NB4 (cell line): ENCODE measurements around the gene IFRD1.
A peak's percentile ranks its signal among the peaks of the same experiment; 100 is the strongest.
"Not testable (repeated sequence)": the region's sequence is repeated elsewhere in the genome, so short reads cannot be mapped to it uniquely, and the experiment has no call there.

ENCODE experiments used
- DNase-seq: peaks from one replicate; pipeline ENCODE4 v3.0.0; 2010; ENCODE audit warnings: low read depth
- H3K4me3 ChIP-seq: one replicate; pipeline ENCODE4 v1.5.1; 2011; ENCODE audit warnings: mild to moderate bottlenecking, low read depth, low read length, moderate library complexity
- MYC ChIP-seq: IDR thresholded peaks from 2 replicates; pipeline ENCODE4 v1.6.1; 2011; ENCODE audit warnings: low read depth, low read length
- POLR2A ChIP-seq: IDR thresholded peaks from 2 replicates; pipeline ENCODE4 v1.6.1; 2011; ENCODE audit warnings: mild to moderate bottlenecking; ENCODE audit not compliant: insufficient read length; ENCODE audit errors: extremely low read depth
- TF ChIP-seq, protein P1 (sequence below): IDR thresholded peaks from one replicate; pipeline ENCODE4 v1.5.1; 2012; ENCODE audit warnings: low read depth, low read length
- TF ChIP-seq, protein P2 (sequence below): IDR thresholded peaks from 2 replicates; pipeline ENCODE4 v1.6.1; 2011; ENCODE audit warnings: low read depth, low read length

Gene IFRD1

DNA sequence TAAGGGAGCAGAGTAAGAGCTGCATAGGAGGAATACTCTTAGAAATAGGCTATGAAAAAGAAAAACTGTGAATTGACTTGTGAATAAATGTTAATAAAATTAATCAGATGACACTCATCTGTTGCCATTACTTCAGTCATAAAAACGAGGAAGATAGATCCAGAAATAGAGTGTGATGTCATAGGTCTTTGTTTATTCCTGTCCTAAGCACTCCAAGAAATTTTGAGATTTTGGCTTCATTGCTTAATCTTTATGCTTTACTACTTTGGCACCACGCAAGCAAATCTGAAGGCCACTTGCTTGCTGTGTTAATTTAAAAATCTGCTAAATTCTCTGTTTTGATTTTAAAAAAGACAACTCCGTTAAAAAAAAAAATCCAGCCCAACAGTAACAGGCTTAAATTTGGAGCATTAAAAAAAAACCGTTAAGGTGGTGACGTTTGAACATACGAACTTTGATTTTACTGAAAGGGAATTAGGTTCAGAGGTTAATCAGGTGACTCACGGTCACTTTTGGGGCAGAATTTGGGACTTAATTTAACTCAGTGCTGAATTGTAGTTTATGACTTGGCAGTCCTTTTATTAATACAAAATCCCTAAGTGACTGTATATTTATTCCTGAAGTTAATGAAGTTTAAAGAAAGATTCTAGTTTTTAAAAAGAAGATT, 3.4 kb downstream of the IFRD1 start:
- H3K4me3 ChIP-seq, result peak overlapping the region; percentile 81
- TF ChIP-seq, protein P1, sequence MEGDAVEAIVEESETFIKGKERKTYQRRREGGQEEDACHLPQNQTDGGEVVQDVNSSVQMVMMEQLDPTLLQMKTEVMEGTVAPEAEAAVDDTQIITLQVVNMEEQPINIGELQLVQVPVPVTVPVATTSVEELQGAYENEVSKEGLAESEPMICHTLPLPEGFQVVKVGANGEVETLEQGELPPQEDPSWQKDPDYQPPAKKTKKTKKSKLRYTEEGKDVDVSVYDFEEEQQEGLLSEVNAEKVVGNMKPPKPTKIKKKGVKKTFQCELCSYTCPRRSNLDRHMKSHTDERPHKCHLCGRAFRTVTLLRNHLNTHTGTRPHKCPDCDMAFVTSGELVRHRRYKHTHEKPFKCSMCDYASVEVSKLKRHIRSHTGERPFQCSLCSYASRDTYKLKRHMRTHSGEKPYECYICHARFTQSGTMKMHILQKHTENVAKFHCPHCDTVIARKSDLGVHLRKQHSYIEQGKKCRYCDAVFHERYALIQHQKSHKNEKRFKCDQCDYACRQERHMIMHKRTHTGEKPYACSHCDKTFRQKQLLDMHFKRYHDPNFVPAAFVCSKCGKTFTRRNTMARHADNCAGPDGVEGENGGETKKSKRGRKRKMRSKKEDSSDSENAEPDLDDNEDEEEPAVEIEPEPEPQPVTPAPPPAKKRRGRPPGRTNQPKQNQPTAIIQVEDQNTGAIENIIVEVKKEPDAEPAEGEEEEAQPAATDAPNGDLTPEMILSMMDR, result no peak
- TF ChIP-seq MYC (no peak), POLR2A (no peak)
- TF ChIP-seq, protein P2, sequence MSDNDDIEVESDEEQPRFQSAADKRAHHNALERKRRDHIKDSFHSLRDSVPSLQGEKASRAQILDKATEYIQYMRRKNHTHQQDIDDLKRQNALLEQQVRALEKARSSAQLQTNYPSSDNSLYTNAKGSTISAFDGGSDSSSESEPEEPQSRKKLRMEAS, result no peak
- DNase-seq, result no peak

DNA sequence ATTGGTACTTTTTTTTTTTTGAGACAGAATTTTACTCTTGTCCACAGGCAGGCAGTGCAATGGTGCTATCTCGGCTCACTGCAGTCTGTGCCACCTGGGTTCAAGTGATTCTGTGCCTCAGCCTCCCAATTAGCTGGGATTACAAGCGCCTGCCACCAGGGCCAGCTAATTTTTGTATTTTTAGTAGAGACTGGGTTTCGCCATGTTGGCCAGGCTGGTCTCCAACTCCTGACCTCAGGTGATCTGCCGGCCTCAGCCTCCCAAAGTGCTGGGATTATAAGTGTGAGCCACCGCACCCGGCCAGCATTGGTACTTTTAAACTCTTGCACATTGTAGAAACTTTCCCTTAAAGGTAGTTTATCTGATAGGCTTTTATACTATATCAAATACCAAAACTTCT, 3.9 kb downstream of the IFRD1 start:
- H3K4me3 ChIP-seq, result peak overlapping the region; percentile 81

DNA sequence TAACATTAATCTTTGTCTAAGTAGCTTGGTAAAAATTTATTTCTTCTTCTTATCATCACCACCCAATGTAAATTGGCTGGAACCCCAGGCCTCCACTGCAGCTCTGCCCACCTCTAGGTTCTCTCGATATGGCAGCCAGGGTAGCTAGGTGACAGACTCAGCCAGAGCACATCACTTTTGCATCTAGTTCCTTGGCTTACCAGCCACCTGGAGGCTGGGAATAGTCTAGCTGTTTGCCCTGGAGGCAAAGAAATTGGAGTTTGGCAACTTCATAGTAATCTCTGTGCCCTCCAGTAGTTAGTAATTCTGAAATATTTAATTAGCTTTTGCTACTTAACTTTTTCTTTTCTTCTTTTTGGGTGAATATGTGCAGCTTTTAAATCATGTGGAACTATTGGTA, 9.4 kb downstream of the IFRD1 start:
- TF ChIP-seq MYC, result no peak
- TF ChIP-seq, protein P1, result no peak
- TF ChIP-seq POLR2A, result no peak
- TF ChIP-seq, protein P2, result no peak
- H3K4me3 ChIP-seq, result no peak overlapping the region
- no peak for DNase-seq

More for the DNA sequence above, 3.9 kb downstream of the IFRD1 start:
- not testable (repeated sequence) for DNase-seq

DNA sequence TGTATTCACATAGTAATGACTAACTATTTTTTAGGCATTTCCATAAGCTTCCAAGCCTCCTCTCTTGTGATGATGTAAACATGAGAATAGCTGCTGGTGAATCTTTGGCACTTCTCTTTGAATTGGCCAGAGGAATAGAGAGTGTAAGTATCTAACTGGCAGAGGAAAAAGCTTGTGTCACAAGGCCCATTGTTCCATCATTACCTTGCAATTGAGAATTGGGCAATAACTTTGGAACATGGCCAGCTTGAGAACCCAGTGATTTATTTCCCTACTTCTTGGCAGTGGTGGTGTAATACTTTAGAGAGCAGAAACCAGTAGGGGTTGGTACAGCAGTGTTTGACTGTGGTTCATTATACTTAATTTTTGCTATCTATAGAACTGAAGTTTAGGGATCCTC, 12.0 kb downstream of the IFRD1 start:
- no peak for TF ChIP-seq MYC
- TF ChIP-seq, protein P1, result no peak
- TF ChIP-seq POLR2A, result no peak
- TF ChIP-seq, protein P2, result no peak
- peak; percentile 54 for DNase-seq

DNA sequence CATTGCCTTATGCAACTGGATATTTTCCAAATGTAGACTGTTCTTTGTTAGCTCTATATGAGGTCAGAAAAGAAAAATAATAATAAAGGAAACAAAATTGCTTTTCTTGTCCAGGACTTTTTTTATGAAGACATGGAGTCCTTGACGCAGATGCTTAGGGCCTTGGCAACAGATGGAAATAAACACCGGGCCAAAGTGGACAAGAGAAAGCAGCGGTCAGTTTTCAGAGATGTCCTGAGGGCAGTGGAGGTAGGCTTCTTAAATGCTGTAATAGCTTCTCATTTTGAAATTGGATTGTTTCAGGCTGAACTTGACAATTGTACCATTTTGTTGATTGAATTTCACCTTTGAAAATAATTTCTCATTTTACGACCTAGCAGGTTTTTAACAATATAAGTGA, 17.6 kb downstream of the IFRD1 start:
- TF ChIP-seq, protein P1, result no peak
- no peak for TF ChIP-seq MYC
- H3K4me3 ChIP-seq, result no peak overlapping the region
- DNase-seq, result no peak

More for the DNA sequence above, 12.0 kb downstream of the IFRD1 start:
- no peak overlapping the region for H3K4me3 ChIP-seq

DNA sequence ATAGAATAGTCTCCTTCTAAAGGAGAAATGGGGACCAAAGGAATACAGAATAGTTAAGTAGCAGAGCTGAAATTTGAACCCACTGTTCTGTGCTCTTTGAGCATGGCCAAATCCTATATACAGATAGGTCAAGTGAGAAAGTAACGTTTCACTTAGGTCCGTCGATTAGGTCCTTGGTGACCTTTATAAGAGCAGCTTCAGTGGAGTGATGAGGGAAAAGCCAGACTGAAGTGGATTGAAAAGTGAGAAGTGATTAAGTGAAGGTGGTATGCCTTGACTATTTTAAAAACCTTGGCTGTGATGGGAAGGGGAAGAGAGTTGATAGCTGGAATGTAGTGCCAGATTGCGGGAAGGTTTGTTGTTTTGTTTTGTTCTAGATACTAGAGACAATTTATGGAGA, 19.9 kb downstream of the IFRD1 start:
- DNase-seq, result no peak
- H3K4me3 ChIP-seq, result no peak overlapping the region
- TF ChIP-seq, protein P1, result no peak
- TF ChIP-seq POLR2A, result no peak
- TF ChIP-seq, protein P2, result no peak
- TF ChIP-seq MYC, result no peak
